ENCODE data around the gene CALB2.

CALB2 gene

GRCh38 chr16:71368958-71369357 lies 10.4 kb downstream of the CALB2 start:
- Histone ChIP-seq H3K36me3 (replicated peaks; ENCODE audit: low read depth, low read length) (no peaks in the 10 kb centered on the region), H3K9me3 (ENCODE audit: insufficient read depth, low read length) (no peaks in the 10 kb centered on the region), H3K4me3 (ENCODE audit: low read length) (no peak overlapping the region), H3K4me2 (ENCODE audit: low read length) (no peak overlapping the region), H4K20me1 (ENCODE audit: insufficient read depth, low read length) (no peaks in the 10 kb centered on the region), H3K79me2 (ENCODE audit: low read length) (no peaks in the 10 kb centered on the region), H3K27ac (ENCODE audit: low read length) (no peak overlapping the region), H3K9ac (ENCODE audit: low read length) (no peak overlapping the region), H3K27me3 (ENCODE audit: low read depth, low read length) (peaks cover 43% of the 10 kb centered on the region), H3K4me1 (ENCODE audit: low read length) (no peaks in the 10 kb centered on the region), H2AFZ (ENCODE audit: low read depth, low read length) (no peak overlapping the region)
- no peak for TF ChIP-seq EZH2phosphoT487 (IDR thresholded peaks at IDR 0.05; ENCODE audit: low read depth)
- no peak for TF ChIP-seq CTCF (IDR thresholded peaks at IDR 0.05; ENCODE audit: low read depth, low read length)

GRCh38 chr16:71369494-71369893 lies 11.0 kb downstream of the CALB2 start:
- H3K4me3 ChIP-seq (ENCODE audit: low read length), result no peak overlapping the region
- no peaks in the 10 kb centered on the region for H3K9me3 ChIP-seq (ENCODE audit: insufficient read depth, low read length)
- H3K9ac ChIP-seq (ENCODE audit: low read length), result no peak overlapping the region
- H3K4me1 ChIP-seq (ENCODE audit: low read length), result no peaks in the 10 kb centered on the region
- no peaks in the 10 kb centered on the region for H3K36me3 ChIP-seq (replicated peaks; ENCODE audit: low read depth, low read length)
- H3K79me2 ChIP-seq (ENCODE audit: low read length), result no peaks in the 10 kb centered on the region
- no peak overlapping the region for H2AFZ ChIP-seq (ENCODE audit: low read depth, low read length)
- H3K27ac ChIP-seq (ENCODE audit: low read length), result no peak overlapping the region
- no peak overlapping the region for H3K4me2 ChIP-seq (ENCODE audit: low read length)
- H3K27me3 ChIP-seq (ENCODE audit: low read depth, low read length), result peaks cover 48% of the 10 kb centered on the region
- TF ChIP-seq EZH2phosphoT487 (IDR thresholded peaks at IDR 0.05; ENCODE audit: low read depth), result no peak
- TF ChIP-seq CTCF (IDR thresholded peaks at IDR 0.05; ENCODE audit: low read depth, low read length), result no peak
- no peaks in the 10 kb centered on the region for H4K20me1 ChIP-seq (ENCODE audit: insufficient read depth, low read length)

GRCh38 chr16:71371237-71371636 lies 12.7 kb downstream of the CALB2 start:
- no peak overlapping the region for H3K4me2 ChIP-seq (ENCODE audit: low read length)
- no peak for TF ChIP-seq CTCF (IDR thresholded peaks at IDR 0.05; ENCODE audit: low read depth, low read length)
- no peak for TF ChIP-seq EZH2phosphoT487 (IDR thresholded peaks at IDR 0.05; ENCODE audit: low read depth)
- no peaks in the 10 kb centered on the region for H3K9me3 ChIP-seq (ENCODE audit: insufficient read depth, low read length)
- peaks cover 50% of the 10 kb centered on the region for H3K27me3 ChIP-seq (ENCODE audit: low read depth, low read length)
- no peak overlapping the region for H3K27ac ChIP-seq (ENCODE audit: low read length)
- H3K36me3 ChIP-seq (replicated peaks; ENCODE audit: low read depth, low read length), result no peaks in the 10 kb centered on the region
- H3K4me3 ChIP-seq (ENCODE audit: low read length), result no peak overlapping the region
- no peaks in the 10 kb centered on the region for H3K4me1 ChIP-seq (ENCODE audit: low read length)
- no peaks in the 10 kb centered on the region for H4K20me1 ChIP-seq (ENCODE audit: insufficient read depth, low read length)
- no peaks in the 10 kb centered on the region for H3K79me2 ChIP-seq (ENCODE audit: low read length)
- H3K9ac ChIP-seq (ENCODE audit: low read length), result no peak overlapping the region
- no peak overlapping the region for H2AFZ ChIP-seq (ENCODE audit: low read depth, low read length)

GRCh38 chr16:71373073-71373472 lies 14.6 kb downstream of the CALB2 start:
- no peak overlapping the region for H3K27ac ChIP-seq (ENCODE audit: low read length)
- no peaks in the 10 kb centered on the region for H3K79me2 ChIP-seq (ENCODE audit: low read length)
- H3K27me3 ChIP-seq (ENCODE audit: low read depth, low read length), result peaks cover 45% of the 10 kb centered on the region
- TF ChIP-seq EZH2phosphoT487 (IDR thresholded peaks at IDR 0.05; ENCODE audit: low read depth), result no peak
- no peak for TF ChIP-seq CTCF (IDR thresholded peaks at IDR 0.05; ENCODE audit: low read depth, low read length)
- H2AFZ ChIP-seq (ENCODE audit: low read depth, low read length), result no peak overlapping the region
- H3K9ac ChIP-seq (ENCODE audit: low read length), result no peak overlapping the region
- H3K4me2 ChIP-seq (ENCODE audit: low read length), result no peak overlapping the region
- H4K20me1 ChIP-seq (ENCODE audit: insufficient read depth, low read length), result no peaks in the 10 kb centered on the region
- no peaks in the 10 kb centered on the region for H3K4me1 ChIP-seq (ENCODE audit: low read length)
- no peaks in the 10 kb centered on the region for H3K36me3 ChIP-seq (replicated peaks; ENCODE audit: low read depth, low read length)
- no peak overlapping the region for H3K4me3 ChIP-seq (ENCODE audit: low read length)
- no peaks in the 10 kb centered on the region for H3K9me3 ChIP-seq (ENCODE audit: insufficient read depth, low read length)

Measured in OCI-LY3 (cell line).